ENCODE data around the gene MORF4L2. TPM values are rescaled to one million over a fixed set of nuclear protein-coding genes. Genes with fewer than 3 reads are reported as not detected.
A peak's percentile ranks its signal among the peaks of the same experiment; 100 is the strongest.

MORF4L2 gene
- 345 TPM for total RNA-seq

- peak; percentile 85 for DNase-seq
Observed at GRCh38 chrX:103686199-103687072, at the start of gene MORF4L2. MORF4L2 (minus strand) TSS chrX:103686699; CDS start chrX:103677027, 9,672 bp downstream.

GRCh38 chrX:103734125-103734760 lies 47.7 kb upstream of the MORF4L2 start:
- no peak for DNase-seq

GRCh38 chrX:103733017-103733416 lies 46.5 kb upstream of the MORF4L2 start:
- DNase-seq, result no peak

GRCh38 chrX:103730796-103731493 lies 44.4 kb upstream of the MORF4L2 start:
- no peak for DNase-seq

GRCh38 chrX:103730147-103730795 lies 43.8 kb upstream of the MORF4L2 start:
- DNase-seq, result no peak

GRCh38 chrX:103729015-103729414 lies 42.5 kb upstream of the MORF4L2 start:
- no peak for DNase-seq

GRCh38 chrX:103727115-103727514 lies 40.6 kb upstream of the MORF4L2 start:
- no peak for DNase-seq

- no peak for DNase-seq
Observed at GRCh38 chrX:103726477-103726876, 40.0 kb upstream of the MORF4L2 start.

- no peak for DNase-seq
Observed at GRCh38 chrX:103722505-103722904, 36.0 kb upstream of the MORF4L2 start.

- no peak for DNase-seq
Observed at GRCh38 chrX:103718120-103718519, 31.6 kb upstream of the MORF4L2 start.

GRCh38 chrX:103716962-103717361 lies 30.5 kb upstream of the MORF4L2 start:
- DNase-seq, result no peak

- DNase-seq, result no peak
Observed at GRCh38 chrX:103710609-103711008, 24.1 kb upstream of the MORF4L2 start, which contains the start of gene TMEM31. TMEM31 (plus strand) TSS chrX:103710909; CDS start chrX:103712259, 1,350 bp downstream.

- DNase-seq, result peak; percentile 37
Observed at GRCh38 chrX:103704863-103705262, 18.4 kb upstream of the MORF4L2 start.

GRCh38 chrX:103699243-103699642 lies 12.7 kb upstream of the MORF4L2 start:
- DNase-seq, result no peak

- DNase-seq, result no peak
Observed at GRCh38 chrX:103697687-103698086, 11.2 kb upstream of the MORF4L2 start.

GRCh38 chrX:103691059-103691458 lies 4.6 kb upstream of the MORF4L2 start:
- DNase-seq, result no peak

GRCh38 chrX:103688946-103689345 lies 2.4 kb upstream of the MORF4L2 start:
- no peak for DNase-seq

- DNase-seq, result peak; percentile 28
Observed at GRCh38 chrX:103687696-103688201, 1.2 kb upstream of the MORF4L2 start.

- peak; percentile 74 for DNase-seq
Observed at GRCh38 chrX:103687073-103687695, 685 bp upstream of the MORF4L2 start.

- DNase-seq, result no peak
Observed at GRCh38 chrX:103685396-103685795, 1.1 kb downstream of the MORF4L2 start.

GRCh38 chrX:103681443-103681842 lies 5.1 kb downstream of the MORF4L2 start:
- no peak for DNase-seq
